K562 (cell line): ENCODE data around the gene MAP3K12. TPM values are rescaled to one million over a fixed set of nuclear protein-coding genes. Genes with fewer than 3 reads are reported as not detected.

Experiments
- ELK3 ChIP-seq: fragments of 450-650 bp; formaldehyde crosslinking; IDR thresholded peaks from 2 replicates; pipeline ENCODE4 v1.4.0; 2020; ENCODE audit warnings: mild to moderate bottlenecking
- FOS ChIP-seq: IDR thresholded peaks from 3 replicates; pipeline ENCODE4 v1.6.1; 2011; ENCODE audit not compliant: insufficient read length; ENCODE audit errors: extremely low read depth
- HEY1 ChIP-seq: fragments of 250-450 bp; sonication (Bioruptor Pico); IDR thresholded peaks from 2 replicates; pipeline ENCODE4 v1.5.0; 2020; ENCODE audit warnings: mild to moderate bottlenecking, moderate library complexity, borderline replicate concordance
- HOXB6 ChIP-seq: fragments of 250-450 bp; sonication (Bioruptor Pico); IDR thresholded peaks from 2 replicates; pipeline ENCODE4 v1.5.1; 2022; ENCODE audit warnings: mild to moderate bottlenecking, borderline replicate concordance
- OTX1 ChIP-seq: fragments of 450-650 bp; formaldehyde crosslinking; IDR thresholded peaks from 2 replicates; pipeline ENCODE4 v1.4.0; 2022; ENCODE audit warnings: mild to moderate bottlenecking
- PRPF4 ChIP-seq: fragments of 200-400 bp; formaldehyde crosslinking; IDR thresholded peaks from one replicate; pipeline ENCODE4 v1.6.1; 2017; ENCODE audit warnings: low read length, low read depth, mild to moderate bottlenecking; ENCODE audit not compliant: insufficient read depth, poor library complexity, severe bottlenecking
- SUPT5H ChIP-seq: fragments of 450-650 bp; IDR thresholded peaks from 2 replicates; pipeline ENCODE4 v1.6.1; 2016
- U2AF2 ChIP-seq: fragments of 200-400 bp; formaldehyde crosslinking; optimal IDR thresholded peaks from 2 replicates; pipeline ENCODE3; 2017; ENCODE audit warnings: low read depth, mild to moderate bottlenecking, low read length
- WHSC1 ChIP-seq: IDR thresholded peaks from one replicate; pipeline ENCODE4 v1.6.1; 2012; ENCODE audit warnings: low read length, control low read depth, inconsistent platforms
- ZBTB1 ChIP-seq: sonication (generic); formaldehyde crosslinking; IDR thresholded peaks from 2 replicates; pipeline ENCODE4 v1.8.1; 2023; ENCODE audit warnings: missing genetic modification reagents, low read depth, mild to moderate bottlenecking, borderline replicate concordance
- ZC3H4 ChIP-seq: sonication (generic); formaldehyde crosslinking; IDR thresholded peaks from 2 replicates; pipeline ENCODE4 v1.9.0; 2021; ENCODE audit warnings: missing genetic modification reagents, borderline replicate concordance
- ZFP36 ChIP-seq: fragments of 150-350 bp; IDR thresholded peaks from 2 replicates; pipeline ENCODE4 v1.6.1; 2018; ENCODE audit warnings: low read length, low read depth; ENCODE audit not compliant: partially characterized antibody
- ZNF124 ChIP-seq: sonication (generic); formaldehyde crosslinking; IDR thresholded peaks from 2 replicates; pipeline ENCODE4 v1.8.1; 2022; ENCODE audit warnings: missing genetic modification reagents
- ZNF253 ChIP-seq: fragments of 250-450 bp; sonication (Bioruptor Pico); conservative IDR thresholded peaks from 2 replicates; pipeline ENCODE4 v1.6.1; 2021; ENCODE audit warnings: mild to moderate bottlenecking
- polyA plus RNA-seq, 8 experiments: library from polyadenylated mRNA; depleted of rRNA in 4 of 8; stranded (reverse) in 5 of 8; unstranded in 3 of 8; fragments of >200 nt; fragmentation: Nextera tagmentation in 2 of 8; fragmentation: Illumina TruSeq in 1 of 8; extraction: Ambion mirVana in 2 of 8; extraction: Trizol in 1 of 8; gene quantifications; 2 replicates each; pipeline versions ENCODE4 v1.2.1 to v1.2.3, GENCODE V29; 2011 to 2014; ENCODE audit warnings: inconsistent platforms in 1 of 8, missing spikeins in 1 of 8
- total RNA-seq, 7 experiments: library from RNA; depleted of rRNA in 6 of 7; stranded (reverse); fragments of >200 nt in 6 of 7; fragmentation: Illumina TruSeq in 2 of 7; extraction: Trizol in 2 of 7; gene quantifications; 2 replicates each; pipeline versions ENCODE4 v1.2.1 to v1.2.3, GENCODE V29; 2011 to 2021; ENCODE audit warnings: low replicate concordance in 1 of 7

Gene MAP3K12
- total and polyA plus RNA-seq, 9 of the 15 experiments (the other 6 are each of a cell fraction or from before 2014, with no cell fraction given): 0.10 to 2.4 (median 1.6) TPM

DNA sequence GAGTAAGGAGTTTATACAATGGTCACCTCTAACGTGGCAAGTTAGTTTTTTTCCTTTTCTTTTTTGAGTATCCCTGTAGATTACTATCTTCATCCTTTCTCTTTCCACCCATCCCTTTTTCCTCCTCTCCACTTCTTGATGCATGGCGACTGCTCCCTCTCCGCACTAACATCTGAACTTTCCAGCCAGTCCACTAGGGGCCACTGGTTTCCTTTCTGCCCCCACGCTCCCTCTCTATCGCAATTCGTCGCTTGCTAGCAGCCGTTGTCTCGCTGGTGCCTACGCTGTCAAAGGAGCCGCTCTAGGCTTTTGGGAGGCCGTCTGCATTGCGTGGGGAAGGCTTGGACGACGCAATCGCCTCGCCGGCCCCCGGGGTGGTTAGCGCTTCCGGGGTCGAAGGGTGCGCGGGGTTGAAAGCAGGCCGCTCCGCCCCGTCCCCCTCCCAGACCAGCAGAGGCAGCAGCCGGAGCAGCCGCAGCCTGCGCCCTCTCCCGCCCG is 47.5 kb downstream of the MAP3K12 start, which contains the start of gene PCBP2 (continued):
- TF ChIP-seq OTX1 (CRISPR knock-in tag) (no peak), HEY1 (CRISPR knock-in tag) (no peak), U2AF2 (no peak), HOXB6 (CRISPR knock-in tag) (no peak), ZBTB1 (CRISPR knock-in tag) (no peak), ZNF253 (CRISPR knock-in tag) (no peak), ZFP36 (no peak), WHSC1 (no peak), FOS (no peak), ZC3H4 (CRISPR knock-in tag) (no peak), SUPT5H (no peak; the same call in none of the 2 replicates), PRPF4 (no peak), ZNF124 (no peak), ELK3 (CRISPR knock-in tag) (no peak)
